Lung microvascular endothelial cell (primary cell): ENCODE data around the gene PRKAR2B. TPM values are rescaled to one million over a fixed set of nuclear protein-coding genes. Genes with fewer than 3 reads are reported as not detected.
A peak's percentile ranks its signal among the peaks of the same experiment; 100 is the strongest.

Source experiments
- DNase-seq, 2 donors: peaks; one replicate each; pipeline versions ENCODE4 v3.0.0 to v3.0.0-alpha.2; 2010; ENCODE audit warnings: low read depth in 2 of 2
- total RNA-seq: library from RNA; depleted of rRNA; stranded (reverse); fragments of >200 nt; gene quantifications from 2 replicates; pipeline ENCODE4 v1.2.1, GENCODE V29; 2014

Gene PRKAR2B
- total RNA-seq, 1 donor from 2014 or later, result 17.3 TPM

GRCh38 chr7:107173691-107174406 is 129.3 kb downstream of the PRKAR2B start:
- no peak for DNase-seq

GRCh38 chr7:107179326-107180164 is 135.0 kb downstream of the PRKAR2B start:
- peak in 1 of 2 donors; percentile 40 for DNase-seq

GRCh38 chr7:107180378-107180777 is 135.9 kb downstream of the PRKAR2B start:
- peak; percentile 81 to 90 for DNase-seq

GRCh38 chr7:107181172-107181571 is 136.7 kb downstream of the PRKAR2B start:
- DNase-seq, result no peak

- no peak for DNase-seq
Observed at GRCh38 chr7:107185716-107186115, 141.2 kb downstream of the PRKAR2B start.

GRCh38 chr7:107186240-107186639 is 141.7 kb downstream of the PRKAR2B start:
- no peak for DNase-seq

- DNase-seq, result no peak
Observed at GRCh38 chr7:107187774-107188173, 143.3 kb downstream of the PRKAR2B start.

- DNase-seq, result no peak
Observed at GRCh38 chr7:107190090-107190489, 145.6 kb downstream of the PRKAR2B start.

- no peak for DNase-seq
Observed at GRCh38 chr7:107194052-107194451, 149.5 kb downstream of the PRKAR2B start.

GRCh38 chr7:107196834-107197610 is 152.5 kb downstream of the PRKAR2B start:
- DNase-seq, result no peak

GRCh38 chr7:107201795-107202450 is 157.4 kb downstream of the PRKAR2B start:
- peak; percentile 38 to 59 for DNase-seq

GRCh38 chr7:107203607-107204006 is 159.1 kb downstream of the PRKAR2B start:
- DNase-seq, result no peak

- no peak for DNase-seq
Observed at GRCh38 chr7:107206136-107206535, 161.6 kb downstream of the PRKAR2B start.

- no peak for DNase-seq
Observed at GRCh38 chr7:107206706-107207105, 162.2 kb downstream of the PRKAR2B start.

GRCh38 chr7:107207459-107207858 is 163.0 kb downstream of the PRKAR2B start:
- DNase-seq, result no peak

GRCh38 chr7:107208024-107208521 is 163.6 kb downstream of the PRKAR2B start:
- DNase-seq, result no peak

GRCh38 chr7:107208563-107208962 is 164.1 kb downstream of the PRKAR2B start:
- no peak for DNase-seq

GRCh38 chr7:107209565-107209964 is 165.1 kb downstream of the PRKAR2B start:
- DNase-seq, result no peak

GRCh38 chr7:107210400-107210799 is 165.9 kb downstream of the PRKAR2B start:
- DNase-seq, result no peak
